ENCODE results near the gene ABHD17A. TPM values are rescaled to one million over a fixed set of nuclear protein-coding genes. Genes with fewer than 3 reads are reported as not detected.

The ABHD17A gene
- total RNA-seq, 1 experiment from 2014 or later, result 47.5 TPM

GRCh38 chr19:1851654-1852580 lies 33.4 kb downstream of the ABHD17A start:
- Histone ChIP-seq H4K20me1 (ENCODE audit: control insufficient read depth, insufficient read depth, insufficient read length) (peaks cover 5% of the 10 kb centered on the region), H3K4me1 (ENCODE audit: insufficient read depth, low read length) (peaks cover 5% of the 10 kb centered on the region; the same call in 1 of the 2 replicates), H4K91ac (ENCODE audit: insufficient read length, low read depth, low read length) (no peak overlapping the region), H3K27me3 (ENCODE audit: insufficient read depth, low read length) (no peaks in the 10 kb centered on the region), H4K5ac (ENCODE audit: insufficient read length, low read depth, low read length) (no peak overlapping the region), H3K23ac (ENCODE audit: insufficient read length, low read depth, low read length) (no peak overlapping the region), H3K56ac (ENCODE audit: insufficient read length, low read depth, low read length) (no peak overlapping the region), H3K23me2 (ENCODE audit: insufficient read length, low read depth, low read length, poor library complexity, severe bottlenecking) (peaks cover 7% of the 10 kb centered on the region), H3K27ac (ENCODE audit: insufficient read length, low read depth, low read length) (no peak overlapping the region), H3K18ac (ENCODE audit: insufficient read length, low read depth, low read length) (no peak overlapping the region), H3K79me1 (ENCODE audit: insufficient read depth, low read depth, low read length, poor library complexity, severe bottlenecking) (peaks cover 8% of the 10 kb centered on the region), H2BK12ac (ENCODE audit: insufficient read length, low read depth, low read length) (no peak overlapping the region), H3K79me2 (ENCODE audit: insufficient read depth, low read length) (peaks cover 10% of the 10 kb centered on the region; the same call in 1 of the 2 replicates), H3K4ac (ENCODE audit: low read depth, low read length) (no peak overlapping the region), H2BK5ac (ENCODE audit: insufficient read length, low read length) (no peak overlapping the region), H3T11ph (ENCODE audit: low read length) (no peak overlapping the region), H3K14ac (ENCODE audit: insufficient read depth, low read length) (no peak overlapping the region), H2BK15ac (ENCODE audit: low read depth, low read length) (no peak overlapping the region), H2BK20ac (ENCODE audit: low read depth, low read length, poor library complexity, severe bottlenecking) (no peak overlapping the region), H3K9me3 (ENCODE audit: control insufficient read depth, low read depth, low read length) (no peaks in the 10 kb centered on the region), H4K8ac (replicated peaks; ENCODE audit: insufficient read length, low read depth, low read length) (no peak overlapping the region), H2AK5ac (ENCODE audit: insufficient read length, low read length) (no peak overlapping the region), H3K9ac (ENCODE audit: extremely low read depth, insufficient read length, low read length) (no peak overlapping the region), H3K4me2 (ENCODE audit: insufficient read depth, insufficient read length, low read length) (no peak overlapping the region), H2AFZ (ENCODE audit: low read length) (no peak overlapping the region), H2BK120ac (ENCODE audit: low read depth, low read length, poor library complexity, severe bottlenecking) (no peak overlapping the region)
- H3K27me3 Mint-ChIP-seq (ENCODE audit: low read depth), result no peaks in the 10 kb centered on the region
- H3K27ac Mint-ChIP-seq, result no peak overlapping the region
- no peaks in the 10 kb centered on the region for H3K9me3 Mint-ChIP-seq
- peaks cover 21 to 46% of the 10 kb centered on the region in 2 experiments for H3K4me1 Mint-ChIP-seq
- H3K4me3 Mint-ChIP-seq, result no peak overlapping the region
- no peak for TF ChIP-seq CTCF (conservative IDR thresholded peaks at IDR 0.05)
- WGBS (ENCODE audit: extremely low coverage, insufficient read length, low lambda C conversion rate), result no CpG with 5 or more reads among the region's 66 CpGs
- DNase-seq, result no peak
- peaks cover 0 to 10% (median 0%) of the 10 kb centered on the region in 3 experiments; a peak in 2 of 7 replicates for H3K36me3 Mint-ChIP-seq (ENCODE audit: insufficient read depth in 1 of 3, low read depth in 3 of 3)
